HFFc6 (cell line): ENCODE results near the gene EVPLL. TPM values are rescaled to one million over a fixed set of nuclear protein-coding genes. Genes with fewer than 3 reads are reported as not detected.

Experiments used
- microRNA-seq: library from miRNA; unstranded; fragments of <30 nt; microRNA quantifications from one replicate; pipeline ENCODE4, GENCODE V29; 2019
- total RNA-seq, 6 experiments: library from RNA; stranded (reverse); fragmentation: NEBNext Ultra II Directional; extraction: Animal tissue kit (Norgen Biotek cat#: 25700); gene quantifications; 2 replicates in 1 of 6; 3 replicates in 5 of 6; pipeline ENCODE4 v1.2.3, GENCODE V29; 2021

EVPLL gene
- total RNA-seq, 6 experiments from 2014 or later = not detected

Small RNA genes within 50 kb of the gene (microRNA-seq; reads per million reads assigned to microRNA genes)
- gene MIR6778 = not detected

Other genes starting within 250 kb of the EVPLL start
- 100 to 1,000 TPM in 3 of 6 experiments, 10 to 100 TPM in 3; 90.2 to 117 (median 103) TPM for gene ALKBH5, start 193.9 kb upstream of the EVPLL start, total RNA-seq
- gene LLGL1, start 152.1 kb upstream of the EVPLL start, total RNA-seq = 10 to 100 TPM; 38.0 to 50.8 (median 41.0) TPM
- 100 to 1,000 TPM; 347 to 472 (median 438) TPM for gene FLII, start 119.0 kb upstream of the EVPLL start, total RNA-seq
- 10 to 100 TPM; 13.3 to 19.9 (median 16.6) TPM for gene MIEF2, start 117.1 kb upstream of the EVPLL start, total RNA-seq
- gene TOP3A, start 62.8 kb upstream of the EVPLL start, total RNA-seq = 10 to 100 TPM; 23.0 to 26.4 (median 24.0) TPM
- gene SMCR8, start 62.5 kb upstream of the EVPLL start, total RNA-seq = 10 to 100 TPM; 13.9 to 16.9 (median 15.5) TPM
- 10 to 100 TPM in 5 of 6 experiments, 1 to 10 TPM in 1; 7.9 to 18.5 (median 16.2) TPM for gene SHMT1, start 14.2 kb upstream of the EVPLL start, total RNA-seq
- under 1 TPM in 2 of 6 experiments, not detected in 4; 0.17 to 0.23 TPM for gene LGALS9C, start 99.0 kb downstream of the EVPLL start, total RNA-seq